Measurements from ENCODE around the gene GALNT14.

DNA sequence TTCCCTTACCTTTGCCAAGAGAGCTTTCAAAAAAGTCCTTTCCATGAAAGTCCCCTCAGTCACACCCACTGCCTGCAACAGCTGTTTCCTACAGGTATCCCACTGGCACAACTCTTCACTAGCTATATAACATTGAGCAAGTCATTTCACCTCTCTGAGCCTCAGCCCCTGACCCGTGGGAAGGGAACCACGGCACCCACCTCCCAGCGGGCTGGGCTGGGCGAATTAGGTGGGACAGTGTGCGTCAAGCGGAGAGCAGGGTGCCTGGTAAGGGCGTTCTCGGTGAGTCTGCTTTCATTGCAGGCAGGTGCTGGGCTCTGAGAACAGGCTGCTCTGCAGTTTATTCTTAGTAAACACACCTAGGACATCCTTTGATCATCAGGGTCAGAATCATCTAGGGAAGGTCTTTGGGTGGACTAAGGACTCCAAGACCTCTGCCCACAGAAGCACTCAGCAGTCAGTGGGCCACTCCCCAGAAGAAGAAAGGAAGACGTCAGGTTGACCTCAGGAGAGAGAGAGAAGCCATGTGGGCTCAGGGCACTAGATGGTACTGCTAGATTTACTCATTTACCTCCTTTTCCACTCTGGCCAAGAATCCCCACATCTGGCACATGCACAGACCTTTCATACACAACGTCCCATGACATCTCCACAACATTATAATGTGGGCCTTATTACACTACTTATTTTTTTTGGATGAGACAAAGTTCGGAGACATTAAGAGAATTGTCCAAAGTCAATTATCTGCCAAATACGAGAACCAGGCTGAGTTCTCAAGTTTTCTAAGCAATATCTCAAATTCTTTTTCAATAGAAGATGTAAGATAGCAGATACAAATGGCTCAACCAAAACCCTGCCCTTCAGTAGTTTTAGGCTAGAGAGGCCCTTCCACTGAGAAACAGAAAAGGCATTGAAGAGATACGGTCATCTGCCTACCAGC, 79.9 kb downstream of the GALNT14 start:
- TF ChIP-seq TCF7 (CRISPR knock-in tag; IDR thresholded peaks at IDR 0.05; ENCODE audit: low read depth) (no peak), CTCF (IDR thresholded peaks at IDR 0.05) (no peak), CREM (CRISPR knock-in tag; IDR thresholded peaks at IDR 0.05) (no peak), ATF3 (CRISPR knock-in tag; conservative IDR thresholded peaks at IDR 0.05) (no peak), NR3C1 (CRISPR knock-in tag; conservative IDR thresholded peaks at IDR 0.05; ENCODE audit: low read depth) (no peak), MAX (CRISPR knock-in tag; IDR thresholded peaks at IDR 0.05) (no peak), NFYB (CRISPR knock-in tag; conservative IDR thresholded peaks at IDR 0.05; ENCODE audit: low read depth) (no peak), SP1 (CRISPR knock-in tag; conservative IDR thresholded peaks at IDR 0.05) (no peak), USF2 (CRISPR knock-in tag; IDR thresholded peaks at IDR 0.05) (no peak), CREB1 (CRISPR knock-in tag; IDR thresholded peaks at IDR 0.05) (no peak)
